CD4-positive, CD25-positive, alpha-beta regulatory T cell (primary cell): ENCODE data around the gene FASTKD1. TPM values are rescaled to one million over a fixed set of nuclear protein-coding genes. Genes with fewer than 3 reads are reported as not detected.
"Not testable (repeated sequence)": the region's sequence is repeated elsewhere in the genome, so short reads cannot be mapped to it uniquely, and the experiment has no call there.

Source experiments
- ATAC-seq, 2 donors: fragments of 150-1000 bp; cut with Tn5 transposase; one replicate each; pipeline ENCODE4 v1.10.0; 2021; ENCODE audit warnings: low read depth in 2 of 2, moderate number of reproducible peaks in 2 of 2, moderate library complexity in 1 of 2
- DNase-seq, 3 donors: peaks; one replicate each; pipeline versions ENCODE4 v3.0.0 to v3.0.0-alpha.2; 2012 to 2022; ENCODE audit warnings: mixed read lengths in 1 of 3
- H3K27ac ChIP-seq: one replicate; pipeline ENCODE4 v1.7.0; 2013; ENCODE audit warnings: mild to moderate bottlenecking, low read length; ENCODE audit not compliant: insufficient read depth, poor library complexity, severe bottlenecking
- H3K27me3 ChIP-seq: one replicate; pipeline ENCODE4 v1.7.0; 2013; ENCODE audit warnings: low read length; ENCODE audit not compliant: control insufficient read depth, insufficient read depth
- H3K36me3 ChIP-seq: one replicate; pipeline ENCODE4 v1.7.0; 2013; ENCODE audit warnings: mild to moderate bottlenecking, low read length, moderate library complexity; ENCODE audit not compliant: control insufficient read depth, insufficient read depth
- H3K4me1 ChIP-seq: 2 replicates; pipeline ENCODE4 v1.7.0; 2013; ENCODE audit warnings: mild to moderate bottlenecking, low read length; ENCODE audit not compliant: insufficient read depth, control insufficient read depth, poor library complexity, severe bottlenecking
- H3K4me3 ChIP-seq: one replicate; pipeline ENCODE4 v1.7.0; 2013; ENCODE audit warnings: low read depth, mild to moderate bottlenecking, low read length, moderate library complexity
- H3K9me3 ChIP-seq, 2 experiments: 1 replicate in 1 of 2; 2 replicates in 1 of 2; pipeline ENCODE4 v1.7.0; 2013; ENCODE audit warnings: low read length in 2 of 2, mild to moderate bottlenecking in 1 of 2, moderate library complexity in 1 of 2; ENCODE audit not compliant: control insufficient read depth in 2 of 2
- H3K27ac Mint-ChIP-seq, 3 donors: one replicate each; pipeline ENCODE4 v1.8.0; 2020 to 2022; ENCODE audit warnings: mild to moderate bottlenecking in 3 of 3, mixed read lengths in 3 of 3, moderate library complexity in 2 of 3
- H3K27me3 Mint-ChIP-seq: one replicate; pipeline ENCODE4 v1.8.0; 2022; ENCODE audit warnings: mild to moderate bottlenecking, mixed read lengths
- H3K36me3 Mint-ChIP-seq: one replicate; pipeline ENCODE4 v1.8.0; 2020; ENCODE audit warnings: mixed read lengths
- H3K4me1 Mint-ChIP-seq, 4 donors: one replicate each; pipeline ENCODE4 v1.8.0; 2020 to 2022; ENCODE audit warnings: mixed read lengths in 4 of 4, mild to moderate bottlenecking in 1 of 4
- H3K4me3 Mint-ChIP-seq, 4 donors: one replicate each; pipeline ENCODE4 v1.8.0; 2020 to 2022; ENCODE audit warnings: mild to moderate bottlenecking in 4 of 4, mixed read lengths in 4 of 4, moderate library complexity in 3 of 4
- H3K9me3 Mint-ChIP-seq, 7 donors: one replicate each; pipeline ENCODE4 v1.8.0; 2020 to 2022; ENCODE audit warnings: mixed read lengths in 7 of 7, mild to moderate bottlenecking in 3 of 7, moderate library complexity in 2 of 7
- polyA plus RNA-seq, 4 donors: library from polyadenylated mRNA; unstranded; fragments of 300-500 nt; fragmentation: Illumina TruSeq; gene quantifications; one replicate each; pipeline ENCODE4 v1.2.3, GENCODE V29; 2021
- total RNA-seq: library from RNA; stranded (reverse); gene quantifications from one replicate; pipeline ENCODE4 v1.2.3, GENCODE V29; 2022

The FASTKD1 gene, protein sequence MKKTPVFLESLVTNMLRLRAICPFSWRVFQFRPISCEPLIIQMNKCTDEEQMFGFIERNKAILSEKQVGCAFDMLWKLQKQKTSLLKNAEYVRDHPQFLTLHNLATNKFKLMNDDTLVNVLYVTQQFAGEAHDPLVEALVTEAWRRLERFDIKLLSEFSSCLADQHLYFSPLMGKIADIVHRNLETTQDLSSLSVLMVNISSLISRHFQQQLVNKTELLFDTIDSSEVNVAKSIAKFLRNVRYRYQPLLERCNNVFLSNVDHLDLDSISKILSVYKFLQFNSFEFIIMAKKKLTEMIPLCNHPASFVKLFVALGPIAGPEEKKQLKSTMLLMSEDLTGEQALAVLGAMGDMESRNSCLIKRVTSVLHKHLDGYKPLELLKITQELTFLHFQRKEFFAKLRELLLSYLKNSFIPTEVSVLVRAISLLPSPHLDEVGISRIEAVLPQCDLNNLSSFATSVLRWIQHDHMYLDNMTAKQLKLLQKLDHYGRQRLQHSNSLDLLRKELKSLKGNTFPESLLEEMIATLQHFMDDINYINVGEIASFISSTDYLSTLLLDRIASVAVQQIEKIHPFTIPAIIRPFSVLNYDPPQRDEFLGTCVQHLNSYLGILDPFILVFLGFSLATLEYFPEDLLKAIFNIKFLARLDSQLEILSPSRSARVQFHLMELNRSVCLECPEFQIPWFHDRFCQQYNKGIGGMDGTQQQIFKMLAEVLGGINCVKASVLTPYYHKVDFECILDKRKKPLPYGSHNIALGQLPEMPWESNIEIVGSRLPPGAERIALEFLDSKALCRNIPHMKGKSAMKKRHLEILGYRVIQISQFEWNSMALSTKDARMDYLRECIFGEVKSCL
- total RNA-seq (23.2 TPM), polyA plus RNA-seq (10 to 100 TPM in 3 of 4 donors, 1 to 10 TPM in 1; 7.3 to 16.0 (median 14.6) TPM)

GRCh38 chr2:169573160-169573973 is at the start of gene FASTKD1:
Gene FASTKD1, minus strand, starts transcription at chr2:169573865. Its CDS starts 1,836 bp downstream, at chr2:169572029.
- peak; percentile 100 for ATAC-seq
- Histone ChIP-seq H3K27ac (peak within 1 kb of the TSS; percentile 72), H3K9me3 (no peaks in the 10 kb centered on the region), H3K4me1 (peaks cover 13% of the 10 kb centered on the region), H3K36me3 (peaks cover 3% of the 10 kb centered on the region), H3K27me3 (no peaks in the 10 kb centered on the region), H3K4me3 (peak within 1 kb of the TSS; percentile 94)
- Mint-ChIP-seq H3K36me3 (no peaks in the 10 kb centered on the region), H3K4me3 (peak within 1 kb of the TSS; percentile 94 to 96 (median 95)), H3K4me1 (peaks cover 15 to 27% (median 16%) of the 10 kb centered on the region in 4 donors), H3K27ac (peak within 1 kb of the TSS; percentile 87 to 98 (median 97)), H3K27me3 (no peaks in the 10 kb centered on the region), H3K9me3 (no peaks in the 10 kb centered on the region)
- peak; percentile 81 to 92 (median 84) for DNase-seq

- Mint-ChIP-seq H3K27ac (no peak overlapping the region), H3K4me3 (no peak overlapping the region), H3K4me1 (peaks cover 9 to 26% (median 24%) of the 10 kb centered on the region in 4 donors), H3K9me3 (no peaks in the 10 kb centered on the region), H3K36me3 (peaks cover 55% of the 10 kb centered on the region), H3K27me3 (no peaks in the 10 kb centered on the region)
- Histone ChIP-seq H3K27me3 (no peaks in the 10 kb centered on the region), H3K4me1 (no peaks in the 10 kb centered on the region), H3K9me3 (no peaks in the 10 kb centered on the region), H3K36me3 (peaks cover 63% of the 10 kb centered on the region), H3K27ac (no peak overlapping the region), H3K4me3 (no peak overlapping the region)
- ATAC-seq (no peak), DNase-seq (no peak)
Observed at GRCh38 chr2:169623235-169623634, 49.6 kb upstream of the FASTKD1 start.

GRCh38 chr2:169620509-169620908 is 46.8 kb upstream of the FASTKD1 start:
- no peak overlapping the region for H3K4me3 Mint-ChIP-seq
- H3K27ac Mint-ChIP-seq, result no peak overlapping the region
- H3K36me3 ChIP-seq, result peaks cover 71% of the 10 kb centered on the region
- DNase-seq (no peak), ATAC-seq (no peak)
- H3K9me3 ChIP-seq, result no peaks in the 10 kb centered on the region
- no peaks in the 10 kb centered on the region for H3K27me3 ChIP-seq
- peaks cover 18 to 46% (median 29%) of the 10 kb centered on the region in 4 donors for H3K4me1 Mint-ChIP-seq
- H3K9me3 Mint-ChIP-seq, result peaks cover 0 to 7% (median 2%) of the 10 kb centered on the region in 7 donors
- no peak overlapping the region for H3K27ac ChIP-seq
- no peaks in the 10 kb centered on the region for H3K4me1 ChIP-seq
- peaks cover 77% of the 10 kb centered on the region for H3K36me3 Mint-ChIP-seq
- no peaks in the 10 kb centered on the region for H3K27me3 Mint-ChIP-seq
- H3K4me3 ChIP-seq, result no peak overlapping the region

- peaks cover 77% of the 10 kb centered on the region for H3K36me3 Mint-ChIP-seq
- ATAC-seq, result no peak
- peaks cover 0 to 7% (median 2%) of the 10 kb centered on the region in 7 donors for H3K9me3 Mint-ChIP-seq
- peak overlapping the region in 1 of 3 donors; percentile 89 for H3K27ac Mint-ChIP-seq
- no peaks in the 10 kb centered on the region for H3K9me3 ChIP-seq
- peaks cover 18 to 46% (median 29%) of the 10 kb centered on the region in 4 donors for H3K4me1 Mint-ChIP-seq
- no peaks in the 10 kb centered on the region for H3K27me3 Mint-ChIP-seq
- H3K27ac ChIP-seq, result no peak overlapping the region
- H3K4me3 Mint-ChIP-seq, result no peak overlapping the region
- H3K27me3 ChIP-seq, result no peaks in the 10 kb centered on the region
- no peak overlapping the region for H3K4me3 ChIP-seq
- DNase-seq, result no peak
- H3K36me3 ChIP-seq, result peaks cover 70% of the 10 kb centered on the region
- H3K4me1 ChIP-seq, result no peaks in the 10 kb centered on the region
Observed at GRCh38 chr2:169619946-169620345, 46.3 kb upstream of the FASTKD1 start.

- not testable (repeated sequence) for H3K9me3 Mint-ChIP-seq, H3K27me3 Mint-ChIP-seq, H3K27me3 ChIP-seq, H3K9me3 ChIP-seq, H3K27ac Mint-ChIP-seq, H3K27ac ChIP-seq, DNase-seq, ATAC-seq, H3K4me1 ChIP-seq, H3K4me3 ChIP-seq, H3K4me3 Mint-ChIP-seq
- H3K36me3 ChIP-seq, result peaks cover 73% of the 10 kb centered on the region
- peaks cover 16 to 46% (median 26%) of the 10 kb centered on the region in 4 donors for H3K4me1 Mint-ChIP-seq
- H3K36me3 Mint-ChIP-seq, result peaks cover 79% of the 10 kb centered on the region
Observed at GRCh38 chr2:169615982-169616381, 42.3 kb upstream of the FASTKD1 start.

- Histone ChIP-seq H3K4me3 (no peak overlapping the region), H3K27ac (no peak overlapping the region), H3K4me1 (no peaks in the 10 kb centered on the region), H3K9me3 (no peaks in the 10 kb centered on the region), H3K27me3 (no peaks in the 10 kb centered on the region), H3K36me3 (peaks cover 81% of the 10 kb centered on the region)
- no peaks in the 10 kb centered on the region for H3K27me3 Mint-ChIP-seq
- no peak for DNase-seq
- H3K4me3 Mint-ChIP-seq, result no peak overlapping the region
- peaks cover 79% of the 10 kb centered on the region for H3K36me3 Mint-ChIP-seq
- peaks cover 13 to 30% (median 18%) of the 10 kb centered on the region in 4 donors for H3K4me1 Mint-ChIP-seq
- no peak overlapping the region for H3K27ac Mint-ChIP-seq
- peaks cover 0 to 7% (median 2%) of the 10 kb centered on the region in 7 donors for H3K9me3 Mint-ChIP-seq
- ATAC-seq, result no peak
Observed at GRCh38 chr2:169613876-169614275, 40.2 kb upstream of the FASTKD1 start.

DNA sequence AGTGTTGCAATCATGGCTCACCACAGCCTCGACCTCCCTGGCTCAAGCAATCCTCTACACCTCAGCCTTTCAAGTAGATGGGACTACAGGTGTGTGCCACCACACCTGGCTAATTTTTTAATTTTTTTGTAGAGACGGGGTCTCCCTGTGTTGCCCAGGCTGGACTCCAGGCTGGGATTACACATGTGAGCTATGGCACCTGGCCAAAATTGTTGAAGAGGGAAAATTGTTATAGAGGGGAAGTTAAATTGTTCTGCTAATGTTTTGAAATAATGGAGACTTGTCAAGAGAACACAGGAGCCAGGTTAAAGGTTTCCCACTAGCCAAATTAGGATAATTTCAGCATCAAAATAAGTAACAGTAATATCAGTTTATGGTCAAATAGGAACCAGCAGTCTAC is 35.6 kb upstream of the FASTKD1 start:
- no peak for ATAC-seq
- Histone ChIP-seq H3K9me3 (no peaks in the 10 kb centered on the region), H3K4me3 (no peak overlapping the region), H3K4me1 (no peaks in the 10 kb centered on the region), H3K27ac (no peak overlapping the region), H3K27me3 (no peaks in the 10 kb centered on the region), H3K36me3 (peaks cover 87% of the 10 kb centered on the region)
- no peaks in the 10 kb centered on the region for H3K27me3 Mint-ChIP-seq
- H3K36me3 Mint-ChIP-seq, result peaks cover 50% of the 10 kb centered on the region
- no peak overlapping the region for H3K4me3 Mint-ChIP-seq
- peaks cover 0 to 3% (median 0%) of the 10 kb centered on the region in 7 donors for H3K9me3 Mint-ChIP-seq
- no peak overlapping the region for H3K27ac Mint-ChIP-seq
- H3K4me1 Mint-ChIP-seq, result peaks cover 0 to 7% (median under 1%) of the 10 kb centered on the region in 4 donors
- DNase-seq, result no peak
